Smooth muscle cell (in vitro differentiated cells): ENCODE results near the gene CHST15. TPM values are rescaled to one million over a fixed set of nuclear protein-coding genes. Genes with fewer than 3 reads are reported as not detected.
A peak's percentile ranks its signal among the peaks of the same experiment; 100 is the strongest.

ENCODE experiments used
- DNase-seq: peaks from one replicate; lab custom pipeline; 2025; ENCODE audit not compliant: unreplicated experiment; lab: John Stamatoyannopoulos, UW
- H2AFZ ChIP-seq: fragments of 200-600 bp; sonication (generic); 2 replicates; pipeline ENCODE4 v1.6.0; 2016; ENCODE audit warnings: antibody characterized with exemption, low read depth, mild to moderate bottlenecking
- H3F3A ChIP-seq: fragments of 200-600 bp; sonication (generic); 2 replicates; pipeline ENCODE4 v1.6.0; 2017; ENCODE audit warnings: antibody characterized with exemption, low read depth
- H3K27ac ChIP-seq: fragments of 200-600 bp; sonication (generic); 2 replicates; pipeline ENCODE4 v1.5.1; 2016; ENCODE audit warnings: low read depth, mild to moderate bottlenecking
- H3K27me3 ChIP-seq: fragments of 200-600 bp; sonication (generic); 2 replicates; pipeline ENCODE4 v1.6.1; 2016; ENCODE audit warnings: low read depth, mild to moderate bottlenecking
- H3K36me3 ChIP-seq: fragments of 200-600 bp; sonication (generic); 2 replicates; pipeline ENCODE4 v1.5.1; 2016; ENCODE audit warnings: low read depth
- H3K4me1 ChIP-seq: fragments of 200-600 bp; sonication (generic); 2 replicates; pipeline ENCODE4 v1.5.1; 2016; ENCODE audit warnings: low read depth
- H3K4me2 ChIP-seq: fragments of 200-600 bp; sonication (generic); 2 replicates; pipeline ENCODE4 v1.6.0; 2016; ENCODE audit warnings: mild to moderate bottlenecking
- H3K4me3 ChIP-seq: fragments of 200-600 bp; sonication (generic); 2 replicates; pipeline ENCODE4 v1.5.1; 2016; ENCODE audit warnings: mild to moderate bottlenecking
- H3K79me2 ChIP-seq: fragments of 200-600 bp; sonication (generic); 2 replicates; pipeline ENCODE4 v1.6.0; 2016; ENCODE audit warnings: low read depth, mild to moderate bottlenecking
- H3K9ac ChIP-seq: fragments of 200-600 bp; sonication (generic); 2 replicates; pipeline ENCODE4 v1.6.0; 2016; ENCODE audit warnings: low read depth
- H3K9me3 ChIP-seq: fragments of 200-600 bp; sonication (generic); replicated peaks from 2 replicates; pipeline ENCODE4 v1.5.1; 2016; ENCODE audit warnings: low read depth
- H4K20me1 ChIP-seq: fragments of 200-600 bp; sonication (generic); 2 replicates; pipeline ENCODE4 v1.6.0; 2016; ENCODE audit warnings: low read depth
- CTCF ChIP-seq: fragments of 200-600 bp; sonication (generic); IDR thresholded peaks from 2 replicates; pipeline ENCODE4 v1.5.1; 2017; ENCODE audit warnings: borderline replicate concordance, mild to moderate bottlenecking, antibody characterized with exemption; ENCODE audit not compliant: insufficient read depth, poor library complexity, severe bottlenecking
- WGBS: methylation state at CpG from one replicate; pipeline ENCODE4 v1.1.7; 2016; ENCODE audit warnings: low lambda C conversion rate; 5-methylcytosine and 5-hydroxymethylcytosine counted together
- polyA plus RNA-seq: library from polyadenylated mRNA; unstranded; fragments of >200 nt; fragmentation: Nextera tagmentation; extraction: Ambion mirVana; gene quantifications from 2 replicates; pipeline ENCODE4 v1.2.1, GENCODE V29; 2016
- total RNA-seq: library from RNA; depleted of rRNA; stranded (reverse); fragments of >200 nt; gene quantifications from 2 replicates; pipeline ENCODE4 v1.2.3, GENCODE V29; 2014

CHST15 gene
- total and polyA plus RNA-seq, 2 experiments from 2014 or later = 14.1 to 20.4 TPM

GRCh38 chr10:123996302-123996701 lies 97.1 kb downstream of the CHST15 start:
- Histone ChIP-seq H3K27me3 (no peaks in the 10 kb centered on the region), H3K36me3 (no peaks in the 10 kb centered on the region), H3K9ac (no peak overlapping the region), H3K4me3 (no peak overlapping the region), H3K4me1 (peaks cover 5% of the 10 kb centered on the region), H3F3A (peaks cover 5% of the 10 kb centered on the region), H3K9me3 (no peaks in the 10 kb centered on the region), H3K4me2 (peak overlapping the region; percentile 85), H3K27ac (peak overlapping the region; percentile 92), H3K79me2 (no peaks in the 10 kb centered on the region), H2AFZ (no peak overlapping the region), H4K20me1 (no peaks in the 10 kb centered on the region)
- DNase-seq = no peak
- no peak for TF ChIP-seq CTCF
- WGBS = 90% methylated on average over 7 of the region's 7 CpGs

GRCh38 chr10:123995461-123996131 lies 97.8 kb downstream of the CHST15 start:
- Histone ChIP-seq H4K20me1 (no peaks in the 10 kb centered on the region), H3K9ac (no peak overlapping the region), H3F3A (peaks cover 5% of the 10 kb centered on the region), H3K4me2 (peak overlapping the region; percentile 85), H3K79me2 (no peaks in the 10 kb centered on the region), H3K9me3 (no peaks in the 10 kb centered on the region), H3K4me3 (peak overlapping the region; percentile 41), H2AFZ (no peak overlapping the region), H3K27ac (peak overlapping the region; percentile 92), H3K36me3 (no peaks in the 10 kb centered on the region), H3K27me3 (no peaks in the 10 kb centered on the region), H3K4me1 (peaks cover 5% of the 10 kb centered on the region)
- WGBS = 4% methylated on average over 27 of the region's 27 CpGs
- DNase-seq = no peak
- TF ChIP-seq CTCF = peak; percentile 41

- no peak for DNase-seq
- peaks cover 5% of the 10 kb centered on the region for H3K4me1 ChIP-seq
- H3K36me3 ChIP-seq = no peaks in the 10 kb centered on the region
- no peak for TF ChIP-seq CTCF
- H3K27me3 ChIP-seq = peaks cover 3% of the 10 kb centered on the region
- WGBS = 15% methylated on average over 11 of the region's 11 CpGs
- peaks cover 5% of the 10 kb centered on the region for H3F3A ChIP-seq
- H3K27ac ChIP-seq = peak overlapping the region; percentile 92
- peak overlapping the region; percentile 28 for H3K9ac ChIP-seq
- peak overlapping the region; percentile 28 for H2AFZ ChIP-seq
- H4K20me1 ChIP-seq = no peaks in the 10 kb centered on the region
- H3K4me3 ChIP-seq = peak overlapping the region; percentile 41
- H3K9me3 ChIP-seq = no peaks in the 10 kb centered on the region
- peak overlapping the region; percentile 85 for H3K4me2 ChIP-seq
- H3K79me2 ChIP-seq = no peaks in the 10 kb centered on the region
These were observed 98.3 kb downstream of the CHST15 start for GRCh38 chr10:123995082-123995460.
